Epithelial cell of proximal tubule (primary cell): ENCODE measurements around the gene CDC14A. TPM values are rescaled to one million over a fixed set of nuclear protein-coding genes. Genes with fewer than 3 reads are reported as not detected.

Source experiments
- DNase-seq: peaks from one replicate; pipeline ENCODE4 v3.0.0-alpha.2; 2011; ENCODE audit warnings: low read depth
- H3K4me3 ChIP-seq: 2 replicates; pipeline ENCODE4 v1.5.1; 2011; ENCODE audit warnings: low read depth, mild to moderate bottlenecking, low read length
- total RNA-seq: library from RNA; depleted of rRNA; stranded (reverse); fragments of >200 nt; gene quantifications from 2 replicates; pipeline ENCODE4 v1.2.3, GENCODE V29; 2015
- TF ChIP-seq, protein P1 (sequence below): conservative IDR thresholded peaks from 2 replicates; pipeline ENCODE4 v1.5.1; 2012; ENCODE audit warnings: low read depth, mild to moderate bottlenecking, low read length

Gene CDC14A
- total RNA-seq, 1 donor from 2014 or later = 7.4 TPM

DNA sequence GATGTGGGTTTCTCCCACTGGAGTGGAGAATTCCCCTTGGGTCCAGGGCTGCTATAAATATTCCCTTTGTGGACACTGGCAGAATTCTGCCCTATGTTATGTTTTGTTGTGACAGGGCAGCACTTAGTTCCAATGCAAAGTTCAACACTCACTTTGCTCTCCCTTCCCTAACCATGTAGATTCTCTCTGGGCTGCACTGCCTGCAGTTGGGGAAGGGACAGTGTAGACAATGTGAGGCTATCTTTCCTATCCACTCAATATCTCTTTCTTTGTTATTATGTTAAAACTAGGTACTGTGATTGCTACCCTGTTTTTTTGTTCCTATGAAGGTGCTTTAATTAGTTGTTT is 205.3 kb downstream of the CDC14A start:
- no peak overlapping the region for H3K4me3 ChIP-seq
- DNase-seq = no peak
- TF ChIP-seq, protein P1, sequence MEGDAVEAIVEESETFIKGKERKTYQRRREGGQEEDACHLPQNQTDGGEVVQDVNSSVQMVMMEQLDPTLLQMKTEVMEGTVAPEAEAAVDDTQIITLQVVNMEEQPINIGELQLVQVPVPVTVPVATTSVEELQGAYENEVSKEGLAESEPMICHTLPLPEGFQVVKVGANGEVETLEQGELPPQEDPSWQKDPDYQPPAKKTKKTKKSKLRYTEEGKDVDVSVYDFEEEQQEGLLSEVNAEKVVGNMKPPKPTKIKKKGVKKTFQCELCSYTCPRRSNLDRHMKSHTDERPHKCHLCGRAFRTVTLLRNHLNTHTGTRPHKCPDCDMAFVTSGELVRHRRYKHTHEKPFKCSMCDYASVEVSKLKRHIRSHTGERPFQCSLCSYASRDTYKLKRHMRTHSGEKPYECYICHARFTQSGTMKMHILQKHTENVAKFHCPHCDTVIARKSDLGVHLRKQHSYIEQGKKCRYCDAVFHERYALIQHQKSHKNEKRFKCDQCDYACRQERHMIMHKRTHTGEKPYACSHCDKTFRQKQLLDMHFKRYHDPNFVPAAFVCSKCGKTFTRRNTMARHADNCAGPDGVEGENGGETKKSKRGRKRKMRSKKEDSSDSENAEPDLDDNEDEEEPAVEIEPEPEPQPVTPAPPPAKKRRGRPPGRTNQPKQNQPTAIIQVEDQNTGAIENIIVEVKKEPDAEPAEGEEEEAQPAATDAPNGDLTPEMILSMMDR = no peak

DNA sequence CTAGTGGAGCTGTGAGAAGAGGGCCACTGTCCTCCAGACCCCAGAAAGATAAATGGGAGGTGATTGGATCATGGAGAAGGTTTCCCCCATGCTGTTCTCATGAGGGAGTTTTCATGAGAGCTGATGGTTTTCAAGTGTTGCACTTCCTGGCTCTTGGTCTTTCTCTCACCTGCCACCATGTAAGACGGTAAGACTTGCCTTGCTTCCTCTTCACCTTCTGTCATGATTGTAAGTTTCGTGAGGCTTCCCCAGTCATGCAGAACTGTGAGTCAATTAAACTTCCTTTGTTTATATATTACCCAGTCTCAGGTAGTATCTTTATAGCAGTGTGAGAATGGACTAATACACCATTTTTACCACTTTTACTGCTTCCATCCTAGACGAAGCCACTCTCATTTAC is 213.2 kb downstream of the CDC14A start:
- H3K4me3 ChIP-seq = no peak overlapping the region
- no peak for DNase-seq
- TF ChIP-seq, protein P1 = no peak

DNA sequence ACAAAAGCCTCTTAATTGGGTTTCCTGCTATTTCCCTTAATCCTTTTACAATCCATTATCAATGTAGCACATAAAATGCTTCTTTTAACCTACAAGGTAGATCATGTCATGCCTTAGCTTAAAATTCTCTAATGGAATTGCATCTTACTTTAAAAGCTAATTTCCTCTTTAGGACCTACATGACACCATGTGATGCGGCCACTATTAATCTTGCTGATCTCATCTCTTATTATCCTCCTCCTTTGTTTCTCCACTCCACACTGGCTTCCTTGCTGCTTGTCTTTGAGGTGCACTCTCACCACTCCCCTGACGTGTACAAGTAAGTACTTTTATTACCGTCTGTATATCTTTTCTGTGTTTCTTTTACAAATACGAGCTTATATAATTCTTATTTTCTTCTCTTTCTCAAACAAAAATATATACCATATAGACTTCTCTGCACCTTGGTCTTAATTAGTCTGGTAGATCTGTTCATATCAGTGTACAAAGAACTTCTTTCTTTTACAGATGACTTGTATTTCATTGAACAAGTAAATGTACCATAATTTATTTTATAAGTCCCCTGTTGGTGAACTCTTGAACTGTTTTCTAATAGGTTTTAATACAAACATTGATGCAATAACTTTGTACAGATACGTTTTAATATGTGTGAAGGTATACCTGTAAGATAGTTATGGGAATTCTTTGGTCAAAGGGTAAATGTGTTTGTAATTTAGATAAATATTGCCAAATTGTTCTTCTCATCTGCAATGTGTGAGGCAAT is 213.8 kb downstream of the CDC14A start:
- TF ChIP-seq, protein P1 = no peak
- no peak overlapping the region for H3K4me3 ChIP-seq
- DNase-seq = no peak

DNA sequence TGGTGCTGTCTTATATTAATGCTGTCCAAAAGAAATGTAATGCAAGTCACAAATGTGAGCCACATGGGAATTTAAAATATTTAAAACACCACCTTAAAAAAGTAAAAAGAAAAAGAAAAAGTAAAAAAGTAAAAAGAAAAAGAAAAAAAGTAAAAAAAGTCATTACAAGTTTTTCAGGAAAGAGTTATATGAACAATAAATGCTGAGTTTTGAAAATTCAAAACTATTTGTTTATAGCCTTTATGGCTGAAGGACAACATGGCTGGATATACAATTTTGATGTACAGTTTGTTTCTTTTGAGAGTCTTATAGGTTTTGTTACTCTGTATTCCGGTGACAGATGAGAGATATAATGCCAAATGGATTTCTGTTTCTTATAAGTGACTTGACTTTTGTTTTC is 214.8 kb downstream of the CDC14A start:
- DNase-seq = no peak
- TF ChIP-seq, protein P1 = no peak
- no peak overlapping the region for H3K4me3 ChIP-seq

Other genes starting within 250 kb of the CDC14A start
- 8.2 TPM in 2 replicates for gene SASS6, start 219.6 kb upstream of the CDC14A start, total RNA-seq
- 6.7 and 19.0 TPM in 2 replicates for gene TRMT13, start 219.3 kb upstream of the CDC14A start, total RNA-seq
- gene LRRC39, start 174.2 kb upstream of the CDC14A start, total RNA-seq = 0.07 TPM in 1 of 2 replicates, not detected in the other
- 2.8 and 3.6 TPM in 2 replicates for gene DBT, start 102.7 kb upstream of the CDC14A start, total RNA-seq
- gene RTCA, start 86.3 kb upstream of the CDC14A start, total RNA-seq = 32.5 and 40.4 TPM in 2 replicates
- gene GPR88, start 185.6 kb downstream of the CDC14A start, total RNA-seq = not detected in 2 replicates